ENCODE results near the gene ITGB6. TPM values are rescaled to one million over a fixed set of nuclear protein-coding genes. Genes with fewer than 3 reads are reported as not detected.

ITGB6 gene
- total RNA-seq, 1 experiment from 2014 or later, result 6.9 TPM

DNA sequence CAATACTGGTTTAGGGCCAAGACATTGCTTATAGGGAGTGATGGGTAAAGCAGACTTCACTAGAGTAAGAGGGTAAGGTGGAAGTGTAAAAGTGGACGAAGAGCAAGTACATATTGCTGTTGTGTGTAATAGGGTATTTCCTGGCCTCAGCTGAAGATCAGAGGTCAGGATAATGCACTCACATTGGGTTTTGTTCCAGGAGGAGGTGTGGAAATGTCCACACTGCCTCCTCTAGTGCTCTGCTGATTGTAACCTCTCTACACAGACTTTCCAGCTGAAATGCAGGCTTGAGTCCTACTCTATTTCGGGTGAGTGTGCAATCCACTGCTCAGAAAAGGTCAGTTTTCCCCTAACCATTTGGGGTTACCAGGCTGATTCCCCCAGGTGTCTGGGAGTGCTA lies 96.0 kb downstream of the ITGB6 start:
- intact Hi-C loops (cut with micrococcal nuclease), result no loop called here
- ChIA-PET CTCF (interaction anchor here (0.7 to 1.6 kb wide), 2 partner anchors 220 to 866 kb away, joined by 3 to 5 read pairs; no protein-coding TSS in a partner anchor), POLR2A (interaction anchor here (0.6 kb wide), 1 partner anchor 211 kb away, joined by 4 read pairs; no protein-coding TSS in a partner anchor)
- Mint-ChIP-seq H3K36me3 (ENCODE audit: insufficient read depth, unreplicated experiment) (no peaks in the 10 kb centered on the region), H3K4me1 (ENCODE audit: insufficient read depth, unreplicated experiment) (peaks cover 25% of the 10 kb centered on the region), H3K27me3 (ENCODE audit: insufficient read depth, unreplicated experiment) (no peaks in the 10 kb centered on the region), H3K9me3 (ENCODE audit: unreplicated experiment) (no peaks in the 10 kb centered on the region), H3K4me3 (ENCODE audit: unreplicated experiment) (no peak overlapping the region), H3K27ac (ENCODE audit: low read depth, unreplicated experiment) (no peak overlapping the region)
- TF ChIP-seq, protein P1, sequence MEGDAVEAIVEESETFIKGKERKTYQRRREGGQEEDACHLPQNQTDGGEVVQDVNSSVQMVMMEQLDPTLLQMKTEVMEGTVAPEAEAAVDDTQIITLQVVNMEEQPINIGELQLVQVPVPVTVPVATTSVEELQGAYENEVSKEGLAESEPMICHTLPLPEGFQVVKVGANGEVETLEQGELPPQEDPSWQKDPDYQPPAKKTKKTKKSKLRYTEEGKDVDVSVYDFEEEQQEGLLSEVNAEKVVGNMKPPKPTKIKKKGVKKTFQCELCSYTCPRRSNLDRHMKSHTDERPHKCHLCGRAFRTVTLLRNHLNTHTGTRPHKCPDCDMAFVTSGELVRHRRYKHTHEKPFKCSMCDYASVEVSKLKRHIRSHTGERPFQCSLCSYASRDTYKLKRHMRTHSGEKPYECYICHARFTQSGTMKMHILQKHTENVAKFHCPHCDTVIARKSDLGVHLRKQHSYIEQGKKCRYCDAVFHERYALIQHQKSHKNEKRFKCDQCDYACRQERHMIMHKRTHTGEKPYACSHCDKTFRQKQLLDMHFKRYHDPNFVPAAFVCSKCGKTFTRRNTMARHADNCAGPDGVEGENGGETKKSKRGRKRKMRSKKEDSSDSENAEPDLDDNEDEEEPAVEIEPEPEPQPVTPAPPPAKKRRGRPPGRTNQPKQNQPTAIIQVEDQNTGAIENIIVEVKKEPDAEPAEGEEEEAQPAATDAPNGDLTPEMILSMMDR (IDR thresholded peaks at IDR 0.05; ENCODE audit: unreplicated experiment), result no peak
- DNase-seq (ENCODE audit: unreplicated experiment), result no peak
- BruUV-seq (replicated peaks), result no TSS peak

DNA sequence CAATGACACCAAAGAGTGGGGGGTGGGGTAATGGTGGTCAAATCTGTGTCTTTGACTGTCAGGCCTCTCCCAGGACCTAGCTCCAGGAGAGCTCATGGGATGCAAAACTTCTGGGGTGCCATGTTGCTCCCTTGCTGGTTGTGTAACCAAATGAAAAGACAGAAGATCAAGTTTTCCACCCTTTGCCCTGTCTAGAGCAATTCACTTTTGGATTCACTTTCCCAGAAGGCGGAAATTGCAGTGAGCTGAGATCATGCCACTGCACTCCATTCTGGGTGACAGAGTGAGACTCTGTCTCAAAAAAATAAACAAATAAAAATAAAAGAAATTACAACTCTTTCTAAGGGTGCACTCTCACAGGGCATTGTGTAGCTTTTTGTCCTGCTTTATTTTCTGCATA lies 102.7 kb downstream of the ITGB6 start:
- ChIA-PET CTCF (interaction anchor here (0.5 to 2.1 kb wide), 3 partner anchors 12 to 873 kb away, joined by 3 to 14 read pairs (median 3); no protein-coding TSS in a partner anchor), POLR2A (interaction anchor here (0.6 to 0.7 kb wide), 3 partner anchors 10 to 52 kb away, joined by 3 read pairs; no protein-coding TSS in a partner anchor)
- no peak for DNase-seq (ENCODE audit: unreplicated experiment)
- Mint-ChIP-seq H3K4me1 (ENCODE audit: insufficient read depth, unreplicated experiment) (peaks cover 11% of the 10 kb centered on the region), H3K27me3 (ENCODE audit: insufficient read depth, unreplicated experiment) (no peaks in the 10 kb centered on the region), H3K9me3 (ENCODE audit: unreplicated experiment) (peaks cover 7% of the 10 kb centered on the region), H3K4me3 (ENCODE audit: unreplicated experiment) (no peak overlapping the region), H3K36me3 (ENCODE audit: insufficient read depth, unreplicated experiment) (no peaks in the 10 kb centered on the region), H3K27ac (ENCODE audit: low read depth, unreplicated experiment) (no peak overlapping the region)
- no TSS peak for BruUV-seq (replicated peaks)
- TF ChIP-seq, protein P1 (IDR thresholded peaks at IDR 0.05; ENCODE audit: unreplicated experiment), result no peak
- intact Hi-C loops (cut with micrococcal nuclease), result no loop called here

DNA sequence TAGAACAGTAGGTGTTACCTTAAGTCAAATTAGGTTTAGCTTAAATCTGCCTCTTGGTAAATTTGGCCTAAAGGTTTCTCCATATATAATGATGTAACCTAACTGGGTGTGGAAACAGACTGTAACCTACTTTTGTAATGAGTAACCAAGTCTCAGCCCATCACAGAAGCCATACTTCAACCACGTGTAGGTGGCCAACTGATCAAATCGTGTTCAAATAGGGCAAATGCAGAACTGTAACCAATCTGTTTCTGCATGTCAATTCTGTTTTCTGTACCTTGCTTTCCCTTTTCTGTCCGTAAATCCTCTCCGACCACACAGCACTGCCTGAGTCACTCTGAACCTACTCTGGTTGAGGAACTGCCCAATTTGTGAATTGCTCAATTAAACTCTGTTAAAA lies 103.7 kb downstream of the ITGB6 start:
- BruUV-seq (replicated peaks), result no TSS peak
- Mint-ChIP-seq H3K4me1 (ENCODE audit: insufficient read depth, unreplicated experiment) (peaks cover 12% of the 10 kb centered on the region), H3K4me3 (ENCODE audit: unreplicated experiment) (no peak overlapping the region), H3K9me3 (ENCODE audit: unreplicated experiment) (peaks cover 7% of the 10 kb centered on the region), H3K27me3 (ENCODE audit: insufficient read depth, unreplicated experiment) (no peaks in the 10 kb centered on the region), H3K27ac (ENCODE audit: low read depth, unreplicated experiment) (peak overlapping the region; percentile 76), H3K36me3 (ENCODE audit: insufficient read depth, unreplicated experiment) (no peaks in the 10 kb centered on the region)
- POLR2A ChIA-PET, result interaction anchor here (0.6 to 2.0 kb wide), 5 partner anchors 13 to 197 kb away, joined by 3 to 11 read pairs (median 3); no protein-coding TSS in a partner anchor
- DNase-seq (ENCODE audit: unreplicated experiment), result peak; percentile 47
- intact Hi-C loops (cut with micrococcal nuclease), result no loop called here
- CTCF ChIA-PET, result interaction anchor here (1.3 to 2.1 kb wide), 3 partner anchors 9 to 124 kb away, joined by 3 to 14 read pairs (median 5); no protein-coding TSS in a partner anchor
- TF ChIP-seq, protein P1 (IDR thresholded peaks at IDR 0.05; ENCODE audit: unreplicated experiment), result no peak

DNA sequence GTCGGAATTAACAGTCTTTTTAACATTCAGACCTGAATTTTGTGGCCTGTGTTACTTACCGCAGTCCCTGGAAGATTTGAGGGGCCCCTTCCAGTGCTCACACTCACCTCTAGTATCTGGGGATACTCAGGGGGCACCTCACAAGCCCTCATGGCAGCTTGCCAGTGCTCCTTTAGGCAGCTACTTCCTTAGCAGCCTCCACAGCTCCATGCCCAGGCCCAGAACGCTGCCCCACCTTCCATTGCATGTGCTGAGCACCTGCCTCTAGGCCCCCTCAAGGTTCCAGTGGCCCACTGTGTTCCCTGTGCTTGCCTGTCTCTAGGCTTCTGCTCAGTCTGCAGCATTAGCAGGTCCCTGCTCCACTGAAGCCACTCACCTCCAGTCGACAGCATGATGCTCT lies 107.6 kb downstream of the ITGB6 start:
- no peak overlapping the region for H3K4me3 Mint-ChIP-seq (ENCODE audit: unreplicated experiment)
- CTCF ChIA-PET, result interaction anchor here (0.7 to 4.3 kb wide), 3 partner anchors 18 to 114 kb away, joined by 3 to 22 read pairs (median 6); no protein-coding TSS in a partner anchor
- peaks cover 9% of the 10 kb centered on the region for H3K36me3 Mint-ChIP-seq (ENCODE audit: insufficient read depth, unreplicated experiment)
- POLR2A ChIA-PET, result interaction anchor here (1.3 to 2.3 kb wide), 4 partner anchors 17 to 136 kb away, joined by 3 to 19 read pairs (median 6); no protein-coding TSS in a partner anchor
- peaks cover 7% of the 10 kb centered on the region for H3K9me3 Mint-ChIP-seq (ENCODE audit: unreplicated experiment)
- BruUV-seq (replicated peaks), result no TSS peak
- no peaks in the 10 kb centered on the region for H3K27me3 Mint-ChIP-seq (ENCODE audit: insufficient read depth, unreplicated experiment)
- TF ChIP-seq, protein P1 (IDR thresholded peaks at IDR 0.05; ENCODE audit: unreplicated experiment), result no peak
- H3K27ac Mint-ChIP-seq (ENCODE audit: low read depth, unreplicated experiment), result peak overlapping the region; percentile 90
- intact Hi-C loops (cut with micrococcal nuclease), result loop anchor here (5.0 kb wide), 1 partner anchor 880 kb away; no protein-coding TSS in a partner anchor
- DNase-seq (ENCODE audit: unreplicated experiment), result no peak
- peaks cover 18% of the 10 kb centered on the region for H3K4me1 Mint-ChIP-seq (ENCODE audit: insufficient read depth, unreplicated experiment)

Measured in MCF 10A (cell line).